Stimulated activated CD4-positive, alpha-beta T cell treated with anti-CD3 and anti-CD28 coated beads, Interleukin-4, amount 100 ng/mL, for 48 hours (primary cell): ENCODE data around the gene GPR63.

ENCODE experiments used
- DNase-seq, 2 donors: peaks; one replicate each; pipeline ENCODE4 v3.0.0-alpha.2; 2020; ENCODE audit warnings: low read depth in 2 of 2

GPR63 gene

GRCh38 chr6:96821034-96821433, 16.2 kb downstream of the GPR63 start:
- DNase-seq = no peak

GRCh38 chr6:96816301-96816817, 20.9 kb downstream of the GPR63 start:
- DNase-seq = no peak

- no peak for DNase-seq
Observed at GRCh38 chr6:96814625-96815024, 22.7 kb downstream of the GPR63 start.

- DNase-seq = no peak
Observed at GRCh38 chr6:96812077-96812703, 25.1 kb downstream of the GPR63 start.

- no peak for DNase-seq
Observed at GRCh38 chr6:96811670-96812069, 25.6 kb downstream of the GPR63 start.

GRCh38 chr6:96811136-96811535, 26.1 kb downstream of the GPR63 start:
- DNase-seq = no peak

- no peak for DNase-seq
Observed at GRCh38 chr6:96809119-96809518, 28.2 kb downstream of the GPR63 start.

GRCh38 chr6:96803106-96803481, 34.2 kb downstream of the GPR63 start:
- no peak for DNase-seq

GRCh38 chr6:96795481-96795880, 41.8 kb downstream of the GPR63 start:
- DNase-seq = no peak

- no peak for DNase-seq
Observed at GRCh38 chr6:96794980-96795379, 42.3 kb downstream of the GPR63 start.

- no peak for DNase-seq
Observed at GRCh38 chr6:96792561-96793190, 44.6 kb downstream of the GPR63 start.

- no peak for DNase-seq
Observed at GRCh38 chr6:96789871-96790270, 47.4 kb downstream of the GPR63 start.

- DNase-seq = no peak
Observed at GRCh38 chr6:96787846-96788580, 49.3 kb downstream of the GPR63 start.

- no peak for DNase-seq
Observed at GRCh38 chr6:96786336-96786735, 50.9 kb downstream of the GPR63 start.

GRCh38 chr6:96784650-96785049, 52.6 kb downstream of the GPR63 start:
- no peak for DNase-seq

GRCh38 chr6:96783307-96783706, 54.0 kb downstream of the GPR63 start:
- DNase-seq = no peak

- DNase-seq = no peak
Observed at GRCh38 chr6:96781557-96781956, 55.7 kb downstream of the GPR63 start.

- DNase-seq = no peak
Observed at GRCh38 chr6:96777113-96777512, 60.2 kb downstream of the GPR63 start.

GRCh38 chr6:96775727-96776400, 61.4 kb downstream of the GPR63 start:
- no peak for DNase-seq

GRCh38 chr6:96766769-96767168, 70.5 kb downstream of the GPR63 start:
- DNase-seq = no peak

GRCh38 chr6:96762599-96762998, 74.7 kb downstream of the GPR63 start:
- no peak for DNase-seq

GRCh38 chr6:96761794-96762193, 75.5 kb downstream of the GPR63 start:
- no peak for DNase-seq
